Gastrocnemius medialis (tissue), 4 donors: Measurements from ENCODE around the gene PTH2R. TPM values are rescaled to one million over a fixed set of nuclear protein-coding genes. Genes with fewer than 3 reads are reported as not detected.

Experiments
- ATAC-seq, 2 donors: fragments of 150-250 bp; one replicate each; pipeline ENCODE4 v1.9.1; 2016
- DNase-seq, 2 donors: peaks; one replicate each; pipeline ENCODE4 v3.0.0-alpha.2; 2019
- H3K27ac ChIP-seq, 4 donors: fragments of 200-600 bp; sonication (generic); 1 replicate in 1 of 4; 2 replicates in 3 of 4; pipeline ENCODE4 v1.5.1; 2016 to 2018; ENCODE audit warnings: mild to moderate bottlenecking in 2 of 4, moderate library complexity in 1 of 4
- H3K27me3 ChIP-seq, 3 donors: fragments of 200-600 bp; sonication (generic) in 2 of 3; 1 replicate in 1 of 3; 2 replicates in 2 of 3; pipeline versions ENCODE4 v1.5.1 to v1.6.0; 2016 to 2019; ENCODE audit warnings: mild to moderate bottlenecking in 1 of 3, moderate library complexity in 1 of 3
- H3K36me3 ChIP-seq, 2 donors: fragments of 200-600 bp; sonication (generic) in 1 of 2; one replicate each; pipeline ENCODE4 v1.5.1; 2017 to 2018
- H3K4me1 ChIP-seq, 2 donors: fragments of 200-600 bp; sonication (generic) in 1 of 2; one replicate each; pipeline ENCODE4 v1.5.1; 2016 to 2017; ENCODE audit warnings: mild to moderate bottlenecking in 2 of 2
- H3K4me3 ChIP-seq, 4 donors: fragments of 200-600 bp; sonication (generic) in 3 of 4; 1 replicate in 1 of 4; 2 replicates in 3 of 4; pipeline ENCODE4 v1.5.1; 2016 to 2019; ENCODE audit warnings: mild to moderate bottlenecking in 2 of 4
- H3K9me3 ChIP-seq, 3 donors: fragments of 200-600 bp; sonication (generic) in 2 of 3; 1 replicate in 1 of 3; 2 replicates in 2 of 3; pipeline ENCODE4 v1.5.1; 2016 to 2019
- CTCF ChIP-seq, 5 experiments: fragments of 450-650 bp in 3 of 5; fragments of 200-600 bp in 2 of 5; sonication (generic) in 2 of 5; IDR thresholded peaks in 4 of 5; conservative IDR thresholded peaks in 1 of 5; 1 replicate in 4 of 5; 2 replicates in 1 of 5; pipeline ENCODE4 v1.5.1; 2016 to 2019; ENCODE audit warnings: antibody characterized with exemption in 5 of 5, mild to moderate bottlenecking in 3 of 5, moderate library complexity in 3 of 5
- POLR2A ChIP-seq, 2 donors: fragments of 450-650 bp; IDR thresholded peaks; one replicate each; pipeline ENCODE4 v1.6.1; 2017; ENCODE audit warnings: antibody characterized with exemption in 2 of 2, mild to moderate bottlenecking in 2 of 2, moderate library complexity in 2 of 2
- in situ Hi-C, 4 donors: fragments of 200-750 bp; cut with MboI; loops; one replicate each; pipeline versions ENCODE4 v1.15.0 to v1.8.0; 2017; ENCODE audit warnings: low sequenced_read_pairs in 4 of 4
- intact Hi-C: fragments of 100-400 bp; cut with DNase I; formaldehyde crosslinking; loops from one replicate; pipeline ENCODE4 v1.15.1; 2023; ENCODE audit warnings: low total_unique reads
- total RNA-seq, 4 donors: library from RNA; depleted of rRNA; stranded (reverse); fragments of >200 nt; gene quantifications; one replicate each; pipeline versions ENCODE4 v1.1.0 to v1.2.3, GENCODE V29; 2016

Gene PTH2R
- total RNA-seq, 4 donors from 2014 or later = not detected

GRCh38 chr2:208491641-208492040 is 85.0 kb downstream of the PTH2R start:
- intact Hi-C loops = no loop called here
- no peaks in the 10 kb centered on the region for H3K9me3 ChIP-seq
- no peak overlapping the region for H3K4me3 ChIP-seq
- ATAC-seq = no peak
- H3K27ac ChIP-seq = no peak overlapping the region
- H3K27me3 ChIP-seq = no peaks in the 10 kb centered on the region
- in situ Hi-C loops = no loop called here
- no peaks in the 10 kb centered on the region for H3K4me1 ChIP-seq
- TF ChIP-seq CTCF (IDR thresholded peaks at IDR 0.05 in 4 of 5, conservative IDR thresholded peaks at IDR 0.05 in 1 of 5) = no peak
- no peak for TF ChIP-seq POLR2A (IDR thresholded peaks at IDR 0.05)
- H3K36me3 ChIP-seq = no peaks in the 10 kb centered on the region
- DNase-seq = no peak

- Histone ChIP-seq H3K4me1 (no peaks in the 10 kb centered on the region), H3K9me3 (no peaks in the 10 kb centered on the region), H3K27ac (no peak overlapping the region), H3K27me3 (no peaks in the 10 kb centered on the region), H3K4me3 (no peak overlapping the region), H3K36me3 (no peaks in the 10 kb centered on the region)
- TF ChIP-seq CTCF (IDR thresholded peaks at IDR 0.05 in 4 of 5, conservative IDR thresholded peaks at IDR 0.05 in 1 of 5) = no peak
- TF ChIP-seq POLR2A (IDR thresholded peaks at IDR 0.05) = no peak
- DNase-seq = no peak
- no peak for ATAC-seq
- intact Hi-C loops (no loop called here), in situ Hi-C loops (no loop called here)
These were observed 85.5 kb downstream of the PTH2R start for GRCh38 chr2:208492069-208492468.

GRCh38 chr2:208493186-208493585 is 86.6 kb downstream of the PTH2R start:
- no peak overlapping the region for H3K27ac ChIP-seq
- DNase-seq = no peak
- in situ Hi-C loops = no loop called here
- H3K9me3 ChIP-seq = no peaks in the 10 kb centered on the region
- TF ChIP-seq CTCF (IDR thresholded peaks at IDR 0.05 in 4 of 5, conservative IDR thresholded peaks at IDR 0.05 in 1 of 5) (no peak), POLR2A (IDR thresholded peaks at IDR 0.05) (no peak)
- H3K4me1 ChIP-seq = no peaks in the 10 kb centered on the region
- H3K27me3 ChIP-seq = no peaks in the 10 kb centered on the region
- no peaks in the 10 kb centered on the region for H3K36me3 ChIP-seq
- ATAC-seq = no peak
- no peak overlapping the region for H3K4me3 ChIP-seq
- intact Hi-C loops = no loop called here

GRCh38 chr2:208496129-208496528 is 89.5 kb downstream of the PTH2R start:
- no peaks in the 10 kb centered on the region for H3K36me3 ChIP-seq
- no peak for TF ChIP-seq POLR2A (IDR thresholded peaks at IDR 0.05)
- no peak for TF ChIP-seq CTCF (IDR thresholded peaks at IDR 0.05 in 4 of 5, conservative IDR thresholded peaks at IDR 0.05 in 1 of 5)
- no peak for DNase-seq
- no peak for ATAC-seq
- H3K27ac ChIP-seq = no peak overlapping the region
- intact Hi-C loops = no loop called here
- no peaks in the 10 kb centered on the region for H3K9me3 ChIP-seq
- in situ Hi-C loops = no loop called here
- H3K4me3 ChIP-seq = no peak overlapping the region
- H3K4me1 ChIP-seq = no peaks in the 10 kb centered on the region
- no peaks in the 10 kb centered on the region for H3K27me3 ChIP-seq

GRCh38 chr2:208501206-208501605 is 94.6 kb downstream of the PTH2R start:
- intact Hi-C loops (no loop called here), in situ Hi-C loops (no loop called here)
- ATAC-seq = no peak
- no peaks in the 10 kb centered on the region for H3K4me1 ChIP-seq
- H3K36me3 ChIP-seq = no peaks in the 10 kb centered on the region
- DNase-seq = no peak
- H3K9me3 ChIP-seq = no peaks in the 10 kb centered on the region
- H3K27me3 ChIP-seq = no peaks in the 10 kb centered on the region
- H3K4me3 ChIP-seq = no peak overlapping the region
- TF ChIP-seq CTCF (IDR thresholded peaks at IDR 0.05 in 4 of 5, conservative IDR thresholded peaks at IDR 0.05 in 1 of 5) = no peak
- no peak for TF ChIP-seq POLR2A (IDR thresholded peaks at IDR 0.05)
- H3K27ac ChIP-seq = no peak overlapping the region
